C4-2B (cell line): ENCODE data around the gene ADGRD2.

Experiments used
- H3K27ac ChIP-seq: fragments of 450-650 bp; 2 replicates; pipeline ENCODE4 v1.5.1; 2017
- ZFX ChIP-seq: fragments of 450-650 bp; IDR thresholded peaks from 2 replicates; pipeline ENCODE4 v1.6.1; 2017
- TF ChIP-seq, protein P1 (sequence below): fragments of 450-650 bp; conservative IDR thresholded peaks from 2 replicates; pipeline ENCODE4 v1.5.1; 2017; ENCODE audit warnings: mild to moderate bottlenecking

The ADGRD2 gene

DNA sequence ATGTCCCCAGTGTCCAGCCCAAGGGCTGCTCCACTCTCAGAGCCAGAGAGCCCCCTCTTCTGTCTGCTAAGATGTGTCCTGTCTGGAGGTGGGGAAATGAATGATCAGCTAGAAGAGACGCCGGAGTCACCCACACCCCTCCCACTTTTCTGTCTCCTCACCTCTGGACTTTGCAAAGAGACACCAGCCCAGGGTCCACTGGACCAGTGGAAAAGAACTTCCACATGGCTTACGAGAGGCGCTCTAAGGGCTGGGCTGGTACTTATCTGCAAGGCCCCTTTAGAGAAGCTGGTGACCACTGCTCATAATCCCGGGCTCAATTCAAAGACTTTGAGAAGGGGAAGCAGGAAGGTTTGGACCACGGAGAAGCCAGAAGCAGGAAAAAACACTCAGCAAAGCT, 47.8 kb downstream of the ADGRD2 start:
- TF ChIP-seq ZFX = no peak
- TF ChIP-seq, protein P1, sequence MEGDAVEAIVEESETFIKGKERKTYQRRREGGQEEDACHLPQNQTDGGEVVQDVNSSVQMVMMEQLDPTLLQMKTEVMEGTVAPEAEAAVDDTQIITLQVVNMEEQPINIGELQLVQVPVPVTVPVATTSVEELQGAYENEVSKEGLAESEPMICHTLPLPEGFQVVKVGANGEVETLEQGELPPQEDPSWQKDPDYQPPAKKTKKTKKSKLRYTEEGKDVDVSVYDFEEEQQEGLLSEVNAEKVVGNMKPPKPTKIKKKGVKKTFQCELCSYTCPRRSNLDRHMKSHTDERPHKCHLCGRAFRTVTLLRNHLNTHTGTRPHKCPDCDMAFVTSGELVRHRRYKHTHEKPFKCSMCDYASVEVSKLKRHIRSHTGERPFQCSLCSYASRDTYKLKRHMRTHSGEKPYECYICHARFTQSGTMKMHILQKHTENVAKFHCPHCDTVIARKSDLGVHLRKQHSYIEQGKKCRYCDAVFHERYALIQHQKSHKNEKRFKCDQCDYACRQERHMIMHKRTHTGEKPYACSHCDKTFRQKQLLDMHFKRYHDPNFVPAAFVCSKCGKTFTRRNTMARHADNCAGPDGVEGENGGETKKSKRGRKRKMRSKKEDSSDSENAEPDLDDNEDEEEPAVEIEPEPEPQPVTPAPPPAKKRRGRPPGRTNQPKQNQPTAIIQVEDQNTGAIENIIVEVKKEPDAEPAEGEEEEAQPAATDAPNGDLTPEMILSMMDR = no peak
- H3K27ac ChIP-seq = no peak overlapping the region

DNA sequence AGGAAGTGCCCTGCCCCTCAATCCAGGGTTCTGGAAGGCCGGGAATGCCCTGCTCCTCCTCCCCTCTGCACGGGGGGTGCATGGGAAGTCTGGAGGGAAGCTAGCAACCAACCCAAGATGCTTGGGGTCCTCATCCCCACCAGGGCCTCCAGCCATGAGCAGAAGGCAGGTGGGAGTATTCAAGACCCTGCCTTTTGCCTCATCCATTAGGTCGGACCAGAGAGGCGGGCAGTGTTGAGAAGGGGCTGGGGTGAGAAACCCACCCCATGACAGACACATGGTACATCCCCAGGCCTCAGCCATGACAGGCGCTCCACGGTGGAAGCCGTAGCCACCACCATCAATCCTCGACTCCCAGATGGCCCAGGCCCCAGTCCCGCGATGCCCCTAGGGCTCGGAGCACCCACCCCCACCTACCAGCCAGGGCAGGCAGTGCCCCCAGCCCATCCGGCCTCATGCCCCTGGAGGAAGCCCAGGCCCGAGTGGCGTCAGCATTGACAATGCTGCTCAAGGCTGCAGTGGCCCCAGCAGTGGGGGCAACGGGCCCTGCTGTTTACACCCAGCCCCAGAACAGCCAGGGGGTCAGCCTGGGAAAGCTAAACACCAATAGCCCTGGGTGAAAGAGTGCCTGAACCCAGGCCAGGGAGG, 48.4 kb downstream of the ADGRD2 start:
- H3K27ac ChIP-seq = no peak overlapping the region
- TF ChIP-seq, protein P1 = no peak
- TF ChIP-seq ZFX = no peak

DNA sequence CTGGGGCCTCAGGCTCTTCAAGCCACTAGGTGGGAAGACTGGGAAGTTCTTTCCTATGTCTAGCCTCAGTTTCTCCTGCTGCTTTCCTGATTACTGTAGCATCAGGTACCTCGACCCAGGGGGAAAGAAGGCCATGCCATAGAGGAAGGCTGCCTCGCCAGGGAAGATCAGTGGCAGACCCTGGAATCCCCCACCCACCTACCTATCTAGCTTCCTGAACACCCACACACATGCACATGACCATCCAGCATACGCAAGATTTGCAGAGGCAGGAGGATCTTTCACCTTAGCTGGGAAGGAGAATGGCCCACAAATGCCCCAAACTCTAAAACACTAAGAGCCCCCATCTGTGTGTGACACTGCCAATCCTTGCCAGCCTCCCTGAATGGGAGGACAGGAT, 49.0 kb downstream of the ADGRD2 start:
- TF ChIP-seq ZFX = no peak
- TF ChIP-seq, protein P1 = no peak
- no peak overlapping the region for H3K27ac ChIP-seq

DNA sequence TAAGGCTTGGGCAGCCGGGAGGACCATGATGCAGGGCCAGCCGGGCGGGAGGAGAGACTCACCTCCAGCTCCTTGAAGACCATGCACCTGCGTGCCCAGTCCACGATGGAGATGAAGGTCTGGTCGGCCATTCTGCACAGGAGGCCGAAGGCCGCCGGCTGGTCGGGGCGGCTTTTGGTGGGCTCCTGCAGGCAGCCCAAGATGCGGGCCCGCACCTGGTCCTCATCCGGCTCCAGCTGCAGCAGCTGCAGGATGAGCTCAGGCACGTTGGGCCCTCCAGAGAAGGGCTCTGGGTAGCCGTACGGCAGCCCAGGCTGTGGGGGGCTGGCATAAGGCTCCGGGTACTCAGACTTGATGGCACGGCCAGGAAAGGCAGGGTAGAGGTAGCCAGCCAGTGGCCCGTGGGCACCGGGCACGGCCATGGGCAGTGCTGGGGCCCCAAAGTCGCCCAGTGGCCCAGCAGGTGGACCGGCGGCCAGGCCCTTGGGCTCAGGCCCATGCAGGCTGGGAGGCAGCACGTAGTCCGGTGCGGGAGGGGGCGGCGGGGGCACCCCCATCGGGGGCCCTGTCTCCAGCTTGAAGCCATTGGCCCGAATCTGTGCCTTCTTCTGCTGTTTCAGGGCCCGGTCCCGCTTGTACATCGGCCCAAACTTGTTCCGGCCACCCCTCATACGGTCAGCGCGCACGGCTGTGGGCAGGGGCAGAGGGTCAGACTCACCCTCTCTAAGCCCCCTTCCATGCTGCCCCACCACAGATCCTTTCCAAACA, 50.0 kb downstream of the ADGRD2 start:
- TF ChIP-seq, protein P1 = no peak
- no peak for TF ChIP-seq ZFX
- no peak overlapping the region for H3K27ac ChIP-seq

DNA sequence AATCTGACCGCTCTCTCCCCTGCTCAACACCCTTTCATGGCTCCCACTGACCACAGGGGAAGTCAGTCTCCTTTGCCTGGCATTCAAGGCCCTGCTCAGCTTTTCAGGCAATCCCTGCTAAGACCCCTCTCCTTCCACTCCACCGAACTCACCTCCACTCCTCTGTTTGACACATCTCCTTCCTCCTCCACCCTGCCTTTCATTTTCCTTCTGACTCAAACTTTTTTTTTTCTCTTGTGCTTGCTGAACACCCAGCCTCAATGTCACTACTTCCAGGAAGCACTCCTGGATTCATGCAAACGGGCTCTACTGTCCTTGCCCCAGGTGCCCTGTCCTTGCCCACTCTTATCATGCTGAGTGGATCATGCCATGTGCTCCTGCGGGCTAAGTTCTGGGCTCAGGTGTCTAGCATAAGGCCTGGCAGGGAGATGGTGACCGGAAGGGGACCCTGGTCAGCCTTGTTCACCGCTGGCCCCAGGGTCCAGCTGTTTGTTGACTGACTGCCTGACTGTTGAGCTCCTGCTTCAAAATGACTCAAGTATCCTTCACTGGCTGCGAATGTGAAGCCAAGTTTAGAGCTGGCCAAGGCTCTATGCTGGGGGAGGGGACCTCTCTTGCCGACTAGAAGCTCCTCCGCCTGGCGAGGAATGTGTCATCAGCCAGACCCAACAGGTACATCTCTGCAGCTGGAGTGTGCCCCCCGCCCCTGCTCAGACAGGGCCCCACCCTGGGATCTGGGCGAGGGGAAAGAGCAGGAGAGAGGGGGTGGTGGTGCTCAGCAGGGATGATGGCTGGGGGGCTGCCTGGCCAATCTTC, 50.8 kb downstream of the ADGRD2 start:
- H3K27ac ChIP-seq = no peak overlapping the region
- TF ChIP-seq, protein P1 = no peak
- TF ChIP-seq ZFX = no peak

DNA sequence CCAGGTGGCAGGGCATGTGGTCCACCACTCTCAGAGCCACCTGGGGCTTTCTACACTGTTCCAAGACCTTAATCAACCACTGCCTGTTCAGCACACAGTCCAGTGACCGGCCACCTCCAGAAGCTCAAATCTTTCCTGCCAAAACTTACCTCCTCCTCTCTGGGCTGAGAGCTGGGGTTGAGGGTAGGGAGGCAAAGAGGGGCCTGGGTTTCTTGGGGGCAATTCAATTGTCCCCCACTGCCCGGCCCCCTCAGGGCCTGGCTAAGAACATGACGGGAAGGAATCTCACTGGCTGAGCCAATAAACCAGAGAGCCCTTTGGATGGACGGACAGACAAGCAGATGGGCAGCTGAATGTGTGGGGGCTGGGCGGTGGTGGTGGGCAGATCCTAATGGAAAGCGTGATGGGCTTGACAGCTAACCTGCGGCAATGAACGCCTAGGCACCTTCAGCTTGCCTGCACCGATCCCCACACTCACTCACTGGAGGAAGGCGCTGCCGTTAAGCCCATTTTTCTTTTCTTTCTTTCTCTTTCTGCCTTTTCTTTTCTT, 51.6 kb downstream of the ADGRD2 start:
- H3K27ac ChIP-seq = no peak overlapping the region
- TF ChIP-seq, protein P1 = no peak
- no peak for TF ChIP-seq ZFX
